RWPE1 (cell line): ENCODE data around the gene FYCO1.

ENCODE experiments used
- CTCF ChIA-PET: fragments of 350-600 bp; sonication (Branson Sonifier 250); formaldehyde crosslinking; extraction: SDS; loops from one replicate; lab custom pipeline; 2021; lab: Yijun Ruan, JAX
- POLR2A ChIA-PET: fragments of 400-600 bp; formaldehyde crosslinking; extraction: SDS; loops from one replicate; lab custom pipeline; 2020; ENCODE audit warnings: antibody characterized with exemption; ENCODE audit not compliant: low non-redundant PET; lab: Yijun Ruan, JAX
- DNase-seq: peaks from one replicate; pipeline ENCODE4 v3.0.0; 2012; ENCODE audit warnings: low spot score
- H3K27ac ChIP-seq: fragments of 450-650 bp; 2 replicates; pipeline ENCODE4 v1.5.1; 2017
- CTCF ChIP-seq: fragments of 450-650 bp; conservative IDR thresholded peaks from 2 replicates; pipeline ENCODE4 v1.5.1; 2017; ENCODE audit warnings: low read depth, mild to moderate bottlenecking

Gene FYCO1

GRCh38 chr3:45958321-45958791 is 37.3 kb downstream of the FYCO1 start:
- DNase-seq = no peak
- ChIA-PET POLR2A (no interaction called here), CTCF (no interaction called here)
- no peak for TF ChIP-seq CTCF
- no peak overlapping the region for H3K27ac ChIP-seq

- CTCF ChIA-PET = no interaction called here
- no peak for TF ChIP-seq CTCF
- POLR2A ChIA-PET = no interaction called here
Measured at GRCh38 chr3:45957586-45957985, 38.0 kb downstream of the FYCO1 start.

GRCh38 chr3:45955706-45956105 is 39.9 kb downstream of the FYCO1 start:
- H3K27ac ChIP-seq = no peak overlapping the region
- DNase-seq = no peak
- ChIA-PET CTCF (no interaction called here), POLR2A (no interaction called here)
- no peak for TF ChIP-seq CTCF

More at GRCh38 chr3:45957586-45957985, 38.0 kb downstream of the FYCO1 start:
- H3K27ac ChIP-seq = no peak overlapping the region
- DNase-seq = no peak

GRCh38 chr3:45955017-45955647 is 40.5 kb downstream of the FYCO1 start:
- TF ChIP-seq CTCF = no peak
- CTCF ChIA-PET = no interaction called here
- no peak overlapping the region for H3K27ac ChIP-seq
- POLR2A ChIA-PET = no interaction called here
- no peak for DNase-seq

GRCh38 chr3:45954306-45954705 is 41.3 kb downstream of the FYCO1 start:
- CTCF ChIA-PET = no interaction called here
- no peak for TF ChIP-seq CTCF
- POLR2A ChIA-PET = no interaction called here

GRCh38 chr3:45953536-45953935 is 42.1 kb downstream of the FYCO1 start:
- POLR2A ChIA-PET = no interaction called here
- no peak for DNase-seq
- H3K27ac ChIP-seq = no peak overlapping the region
- CTCF ChIA-PET = no interaction called here
- TF ChIP-seq CTCF = no peak

More at GRCh38 chr3:45954306-45954705, 41.3 kb downstream of the FYCO1 start:
- DNase-seq = no peak
- H3K27ac ChIP-seq = no peak overlapping the region
